Bronchial epithelial cell (primary cell): ENCODE results near the gene PCK2. TPM values are rescaled to one million over a fixed set of nuclear protein-coding genes. Genes with fewer than 3 reads are reported as not detected.

ENCODE experiments used
- DNase-seq: peaks from one replicate; pipeline ENCODE4 v3.0.0-alpha.2; 2010; ENCODE audit warnings: low read depth
- FAIRE-seq: peaks from 2 replicates; lab custom pipeline; 2011; peaks lifted over from hg19 to GRCh38; lab: Jason Lieb, UNC
- H3K27me3 ChIP-seq: 2 replicates; pipeline ENCODE4 v1.5.1; 2011; ENCODE audit warnings: low read length; ENCODE audit not compliant: control insufficient read depth, insufficient read depth
- H3K36me3 ChIP-seq: 2 replicates; pipeline ENCODE4 v1.5.1; 2011; ENCODE audit warnings: low read length; ENCODE audit not compliant: control insufficient read depth, insufficient read depth
- H3K4me3 ChIP-seq: 2 replicates; pipeline ENCODE4 v1.5.1; 2011; ENCODE audit warnings: mild to moderate bottlenecking, low read depth, low read length, control low read depth
- CTCF ChIP-seq: IDR thresholded peaks from 2 replicates; pipeline ENCODE4 v1.5.1; 2011; ENCODE audit warnings: mild to moderate bottlenecking, moderate library complexity, low read length, control low read depth, inconsistent platforms; ENCODE audit not compliant: insufficient read depth, severe bottlenecking
- total RNA-seq: library from RNA; depleted of rRNA; stranded (reverse); fragments of >200 nt; gene quantifications from 2 replicates; pipeline ENCODE4 v1.2.1, GENCODE V29; 2014

Gene PCK2
- total RNA-seq, 1 donor from 2014 or later, result 84.8 TPM

DNA sequence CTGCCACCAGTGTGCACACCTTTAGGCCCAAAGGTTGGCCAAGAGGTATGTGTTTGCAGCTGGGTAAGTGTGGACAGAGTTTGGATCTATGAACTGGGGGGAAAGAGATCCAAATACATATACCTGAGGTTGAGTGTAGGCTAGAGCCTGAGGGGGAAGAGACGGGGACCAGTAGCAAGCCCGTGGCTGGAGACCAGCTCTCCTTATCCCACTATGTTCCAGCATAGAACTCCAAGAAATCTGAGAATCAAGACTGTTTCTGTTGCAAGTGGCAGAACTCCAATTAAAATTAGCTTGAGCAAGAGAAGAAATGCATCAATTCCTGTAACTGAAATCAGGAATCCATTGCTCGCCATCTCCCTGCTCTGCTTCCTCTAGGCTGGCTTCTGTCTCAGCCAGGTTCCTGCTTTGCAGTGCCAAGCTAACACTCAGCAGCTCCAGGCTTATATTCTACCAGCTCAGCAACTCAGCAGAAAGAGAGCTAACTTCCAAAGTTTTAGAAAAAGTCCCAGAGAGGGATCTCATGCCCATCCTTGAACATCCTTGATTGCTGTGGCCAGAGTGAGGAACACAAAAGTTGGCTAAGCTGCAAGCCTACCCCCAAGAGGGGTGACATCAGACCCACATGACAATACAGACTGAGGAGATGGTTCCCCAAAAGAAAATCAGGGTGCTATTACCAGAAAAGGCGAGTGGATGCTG lies 1.5 kb upstream of the PCK2 start:
- FAIRE-seq (no peak), DNase-seq (no peak)

GRCh38 chr14:24093207-24093900 lies 757 bp upstream of the PCK2 start:
- DNase-seq (no peak), FAIRE-seq (no peak)
- peaks cover 19% of the 10 kb centered on the region for H3K36me3 ChIP-seq
- H3K4me3 ChIP-seq, result no peak overlapping the region
- no peak for TF ChIP-seq CTCF
- H3K27me3 ChIP-seq, result no peaks in the 10 kb centered on the region

More for the DNA sequence above, 1.5 kb upstream of the PCK2 start:
- H3K4me3 ChIP-seq, result no peak overlapping the region
- TF ChIP-seq CTCF, result no peak
- no peaks in the 10 kb centered on the region for H3K27me3 ChIP-seq
- peaks cover 14% of the 10 kb centered on the region for H3K36me3 ChIP-seq

GRCh38 chr14:24094841-24095270 lies 745 bp downstream of the PCK2 start:
- FAIRE-seq, result no peak
- no peak for DNase-seq
- Histone ChIP-seq H3K27me3 (no peaks in the 10 kb centered on the region), H3K36me3 (peaks cover 34% of the 10 kb centered on the region), H3K4me3 (peak overlapping the region; percentile 94)
- TF ChIP-seq CTCF, result no peak

DNA sequence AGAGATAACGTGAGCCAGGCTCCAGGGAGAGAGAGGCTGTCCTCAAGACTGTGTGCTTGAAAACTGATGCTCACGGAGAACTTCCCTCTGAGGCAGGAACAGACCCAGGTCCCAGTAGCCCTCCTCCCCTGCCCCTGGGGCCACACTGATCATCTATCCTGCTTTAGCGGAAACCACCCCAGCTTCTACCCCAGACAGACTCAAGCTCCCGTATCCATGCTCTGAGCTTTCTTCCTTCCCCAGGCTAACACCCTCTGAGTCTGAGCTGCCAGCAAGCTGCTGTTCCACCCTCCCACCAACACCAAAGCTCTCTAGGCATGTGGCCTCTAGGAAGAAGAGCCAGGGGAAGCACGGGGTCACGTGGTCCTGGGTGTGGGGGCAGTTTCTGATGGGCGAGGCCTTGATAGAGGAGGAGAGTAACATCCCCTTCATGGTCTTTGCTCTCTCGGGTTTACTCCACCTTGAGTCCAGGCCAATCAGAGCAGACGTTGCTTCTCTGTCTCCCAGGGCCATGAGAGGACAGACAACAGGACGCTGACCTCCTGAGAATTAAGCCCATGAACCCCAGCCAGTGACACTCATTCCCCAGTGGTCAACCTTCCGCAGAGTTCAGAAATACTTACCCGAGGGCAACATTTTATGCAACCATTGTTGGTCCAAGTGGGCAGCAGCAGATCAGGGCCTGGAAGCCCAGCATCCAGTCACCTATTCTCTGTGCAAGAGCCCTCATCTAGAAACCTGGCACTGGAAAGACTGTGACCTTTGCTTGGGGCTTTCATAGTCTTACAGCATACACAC lies 1.4 kb downstream of the PCK2 start:
- DNase-seq (no peak), FAIRE-seq (no peak)
- Histone ChIP-seq H3K27me3 (no peaks in the 10 kb centered on the region), H3K4me3 (peak overlapping the region; percentile 94), H3K36me3 (peaks cover 38% of the 10 kb centered on the region)
- no peak for TF ChIP-seq CTCF

- FAIRE-seq (no peak), DNase-seq (no peak)
- TF ChIP-seq CTCF, result no peak
- Histone ChIP-seq H3K36me3 (peaks cover 47% of the 10 kb centered on the region), H3K4me3 (no peak overlapping the region), H3K27me3 (no peaks in the 10 kb centered on the region)
Measured at GRCh38 chr14:24096545-24097181, 2.6 kb downstream of the PCK2 start.
